ENCODE measurements around the gene MAP3K3.

The MAP3K3 gene

DNA sequence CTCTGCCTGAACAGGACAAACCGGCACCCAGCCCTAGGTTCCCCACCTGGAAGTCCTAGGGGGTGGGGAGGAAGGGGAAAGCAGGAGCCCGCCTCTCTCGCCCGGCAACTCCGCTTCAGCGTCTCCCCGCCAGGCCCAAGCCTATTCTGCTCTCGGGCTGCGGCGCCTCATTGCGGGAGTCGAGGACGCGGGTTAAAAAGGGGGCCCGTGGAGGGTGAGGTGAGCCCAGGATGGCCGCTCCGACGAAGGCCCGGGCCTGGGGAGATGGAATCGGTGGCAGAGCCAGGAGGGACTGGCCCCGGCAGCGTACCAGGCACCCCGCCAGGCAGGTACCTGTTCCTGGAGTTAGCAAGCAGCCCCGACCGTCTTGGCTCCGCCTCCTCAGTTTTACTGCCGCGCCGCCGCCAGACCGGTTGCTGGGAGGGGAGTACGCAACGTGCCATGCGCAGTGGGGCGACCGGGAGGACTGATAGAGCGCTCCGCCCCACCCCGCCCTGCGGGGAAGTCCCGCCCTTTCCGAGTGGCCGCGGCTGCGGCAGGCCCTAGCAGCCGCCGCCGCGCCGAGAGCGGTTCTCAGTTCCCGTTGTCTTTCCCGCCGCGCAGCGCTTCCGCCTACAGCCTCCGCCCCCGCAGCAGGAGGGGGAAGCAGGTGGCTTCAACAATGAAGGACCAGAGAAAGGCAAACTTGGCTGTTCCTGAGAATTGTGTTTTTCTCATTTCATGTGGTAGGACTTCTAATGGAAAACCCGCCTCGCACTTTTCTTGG is 119.4 kb downstream of the MAP3K3 start, which contains the start of gene STRADA:
Gene STRADA, minus strand, starts transcription at position 392 of the 766 bp plus-strand sequence. CDS start 13,430 bp downstream, outside the sequence.
- FAIRE-seq: no peak
- peak; percentile 63 for DNase-seq (ENCODE audit: insufficient read length, low spot score)
- TF ChIP-seq, protein P1, sequence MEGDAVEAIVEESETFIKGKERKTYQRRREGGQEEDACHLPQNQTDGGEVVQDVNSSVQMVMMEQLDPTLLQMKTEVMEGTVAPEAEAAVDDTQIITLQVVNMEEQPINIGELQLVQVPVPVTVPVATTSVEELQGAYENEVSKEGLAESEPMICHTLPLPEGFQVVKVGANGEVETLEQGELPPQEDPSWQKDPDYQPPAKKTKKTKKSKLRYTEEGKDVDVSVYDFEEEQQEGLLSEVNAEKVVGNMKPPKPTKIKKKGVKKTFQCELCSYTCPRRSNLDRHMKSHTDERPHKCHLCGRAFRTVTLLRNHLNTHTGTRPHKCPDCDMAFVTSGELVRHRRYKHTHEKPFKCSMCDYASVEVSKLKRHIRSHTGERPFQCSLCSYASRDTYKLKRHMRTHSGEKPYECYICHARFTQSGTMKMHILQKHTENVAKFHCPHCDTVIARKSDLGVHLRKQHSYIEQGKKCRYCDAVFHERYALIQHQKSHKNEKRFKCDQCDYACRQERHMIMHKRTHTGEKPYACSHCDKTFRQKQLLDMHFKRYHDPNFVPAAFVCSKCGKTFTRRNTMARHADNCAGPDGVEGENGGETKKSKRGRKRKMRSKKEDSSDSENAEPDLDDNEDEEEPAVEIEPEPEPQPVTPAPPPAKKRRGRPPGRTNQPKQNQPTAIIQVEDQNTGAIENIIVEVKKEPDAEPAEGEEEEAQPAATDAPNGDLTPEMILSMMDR (IDR thresholded peaks at IDR 0.05; ENCODE audit: insufficient read depth, missing control alignments): no peak

All from D721Med (cell line).